GM21576 (cell line): ENCODE data around the gene PSME2.

Experiments used
- ATAC-seq: cut with Tn5 transposase; IDR thresholded peaks from one replicate; pipeline ENCODE4 v1.9.1; 2021; ENCODE audit warnings: mild to moderate bottlenecking, moderate library complexity; ENCODE audit not compliant: unreplicated experiment

PSME2 gene

DNA sequence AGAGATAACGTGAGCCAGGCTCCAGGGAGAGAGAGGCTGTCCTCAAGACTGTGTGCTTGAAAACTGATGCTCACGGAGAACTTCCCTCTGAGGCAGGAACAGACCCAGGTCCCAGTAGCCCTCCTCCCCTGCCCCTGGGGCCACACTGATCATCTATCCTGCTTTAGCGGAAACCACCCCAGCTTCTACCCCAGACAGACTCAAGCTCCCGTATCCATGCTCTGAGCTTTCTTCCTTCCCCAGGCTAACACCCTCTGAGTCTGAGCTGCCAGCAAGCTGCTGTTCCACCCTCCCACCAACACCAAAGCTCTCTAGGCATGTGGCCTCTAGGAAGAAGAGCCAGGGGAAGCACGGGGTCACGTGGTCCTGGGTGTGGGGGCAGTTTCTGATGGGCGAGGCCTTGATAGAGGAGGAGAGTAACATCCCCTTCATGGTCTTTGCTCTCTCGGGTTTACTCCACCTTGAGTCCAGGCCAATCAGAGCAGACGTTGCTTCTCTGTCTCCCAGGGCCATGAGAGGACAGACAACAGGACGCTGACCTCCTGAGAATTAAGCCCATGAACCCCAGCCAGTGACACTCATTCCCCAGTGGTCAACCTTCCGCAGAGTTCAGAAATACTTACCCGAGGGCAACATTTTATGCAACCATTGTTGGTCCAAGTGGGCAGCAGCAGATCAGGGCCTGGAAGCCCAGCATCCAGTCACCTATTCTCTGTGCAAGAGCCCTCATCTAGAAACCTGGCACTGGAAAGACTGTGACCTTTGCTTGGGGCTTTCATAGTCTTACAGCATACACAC is 50.9 kb downstream of the PSME2 start:
- ATAC-seq: peak; percentile 70

DNA sequence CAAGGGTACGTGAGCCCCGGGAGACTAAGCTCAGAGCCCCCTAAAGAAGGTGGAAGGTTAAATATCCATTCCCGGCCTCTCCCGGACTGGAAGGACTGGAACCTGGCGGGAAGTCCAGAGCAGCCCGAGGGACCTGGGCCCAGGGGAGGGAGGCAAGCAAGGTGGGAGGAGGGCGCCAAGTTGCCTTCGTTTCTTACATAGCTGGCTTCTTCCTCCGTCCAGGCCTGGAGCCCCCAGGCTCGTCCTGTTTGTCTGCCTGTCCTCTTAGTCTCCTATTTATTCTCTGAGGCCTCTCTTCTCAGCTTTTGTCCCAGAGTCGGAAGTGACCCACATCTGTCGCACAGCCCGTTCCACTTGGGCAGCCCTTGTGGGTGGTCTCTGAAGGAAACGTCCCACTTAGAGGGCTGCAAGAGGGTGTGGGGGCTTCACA is 51.6 kb downstream of the PSME2 start:
- ATAC-seq: no peak

DNA sequence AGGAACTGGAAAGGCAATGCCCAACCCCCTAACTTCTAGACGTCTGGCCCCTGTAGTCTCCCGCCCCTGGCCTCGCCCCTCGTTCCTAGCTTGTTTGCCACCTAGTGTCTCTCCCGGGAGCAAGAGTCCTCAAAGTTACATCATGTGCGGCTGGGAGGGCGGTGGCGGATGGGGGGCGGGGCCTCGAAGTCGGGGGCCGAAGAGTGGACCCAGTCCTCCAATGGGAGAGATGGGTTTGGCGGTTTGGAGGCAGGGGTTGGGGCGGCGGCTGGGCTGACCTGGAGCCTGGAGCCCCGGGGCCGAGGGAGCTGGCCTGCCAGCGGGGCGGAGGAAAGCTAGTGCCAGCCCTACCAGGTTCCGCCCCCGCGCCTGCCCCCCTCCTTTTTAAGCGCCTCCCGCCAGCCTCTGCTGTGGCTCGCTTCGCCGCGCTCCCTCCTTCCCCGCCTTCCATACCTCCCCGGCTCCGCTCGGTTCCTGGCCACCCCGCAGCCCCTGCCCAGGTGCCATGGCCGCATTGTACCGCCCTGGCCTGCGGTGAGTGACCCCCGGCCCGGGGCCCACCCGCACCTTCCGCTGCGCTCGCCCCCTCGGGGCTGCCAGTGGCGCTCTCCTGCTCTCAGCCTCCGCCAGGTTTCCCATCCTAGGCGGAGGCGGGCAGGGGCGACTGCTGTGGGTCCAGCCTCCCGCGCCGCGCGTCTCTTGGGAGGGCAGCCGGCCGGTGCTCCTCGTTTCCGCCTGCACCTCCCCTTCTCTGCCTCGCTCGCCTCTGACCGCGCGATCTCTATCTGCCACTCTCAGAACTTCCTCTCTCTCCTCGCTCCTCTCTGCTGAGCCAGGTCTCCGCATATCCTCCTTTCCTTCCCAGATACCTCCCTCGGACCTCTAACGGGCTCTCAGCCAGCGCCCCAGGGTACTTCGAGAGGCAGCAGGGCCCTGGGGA is 52.2 kb downstream of the PSME2 start, which contains the start of gene PCK2:
PCK2 (plus strand) TSS at position 411 of the 940 bp plus-strand sequence; CDS start at position 506, 95 bp downstream.
- peak; percentile 45 for ATAC-seq
